B cell (primary cell): ENCODE data around the gene OS9. TPM values are rescaled to one million over a fixed set of nuclear protein-coding genes. Genes with fewer than 3 reads are reported as not detected.
A peak's percentile ranks its signal among the peaks of the same experiment; 100 is the strongest.

Experiments used
- ATAC-seq: fragments of 200-7000 bp; cut with Tn5 transposase; one replicate; pipeline ENCODE4 v1.10.0; 2021; ENCODE audit warnings: low read depth, mild to moderate bottlenecking, moderate number of reproducible peaks, moderate library complexity
- CTCF ChIA-PET: fragments of 350-600 bp; sonication (Branson Sonifier 250); formaldehyde crosslinking; loops from one replicate; lab custom pipeline; 2021; ENCODE audit warnings: antibody characterized with exemption, inconsistent platforms; lab: Charles Lee
- POLR2A ChIA-PET: fragments of 350-600 bp; sonication (Branson Sonifier 250); formaldehyde crosslinking; loops from one replicate; lab custom pipeline; 2021; ENCODE audit warnings: antibody characterized with exemption; lab: Charles Lee
- DNase-seq: peaks from one replicate; pipeline ENCODE4 v3.0.0; 2013
- H2AFZ ChIP-seq: 2 replicates; pipeline ENCODE4 v1.6.1; 2012; ENCODE audit warnings: mild to moderate bottlenecking, low read depth, low read length; ENCODE audit not compliant: insufficient read depth, poor library complexity, severe bottlenecking
- H3K27ac ChIP-seq, 2 donors: 1 replicate in 1 of 2; 2 replicates in 1 of 2; pipeline ENCODE4 v1.5.1; 2012 to 2013; ENCODE audit warnings: low read length in 2 of 2, mild to moderate bottlenecking in 2 of 2, moderate library complexity in 1 of 2
- H3K27me3 ChIP-seq, 4 experiments: fragments of 200-600 bp in 1 of 4; sonication (generic) in 1 of 4; replicated peaks in 1 of 4; 1 replicate in 2 of 4; 2 replicates in 2 of 4; pipeline versions ENCODE4 v1.6.1 to v1.7.0; 2013 to 2016; ENCODE audit warnings: low read length in 3 of 4, mild to moderate bottlenecking in 2 of 4, mixed read lengths in 1 of 4, moderate library complexity in 1 of 4; ENCODE audit not compliant: insufficient read depth in 4 of 4, control insufficient read depth in 3 of 4; ENCODE audit errors: control extremely low read depth in 1 of 4
- H3K36me3 ChIP-seq, 2 experiments: replicated peaks in 1 of 2; 1 replicate in 1 of 2; 2 replicates in 1 of 2; pipeline versions ENCODE4 v1.6.1 to v1.7.1; 2013; ENCODE audit warnings: low read length in 1 of 2; ENCODE audit not compliant: insufficient read depth in 2 of 2, control insufficient read depth in 1 of 2; ENCODE audit errors: control extremely low read depth in 1 of 2, extremely low read depth in 1 of 2
- H3K4me1 ChIP-seq, 2 donors: fragments of 200-600 bp in 1 of 2; sonication (generic) in 1 of 2; 1 replicate in 1 of 2; 2 replicates in 1 of 2; pipeline versions ENCODE4 v1.5.1 to v1.6.1; 2013 to 2017; ENCODE audit warnings: low read length in 2 of 2; ENCODE audit not compliant: control insufficient read depth in 2 of 2, insufficient read depth in 2 of 2
- H3K4me2 ChIP-seq: replicated peaks from 2 replicates; pipeline ENCODE3; 2012; ENCODE audit warnings: mild to moderate bottlenecking, low read depth, low read length; ENCODE audit not compliant: poor library complexity, severe bottlenecking
- H3K4me3 ChIP-seq, 5 experiments: fragments of 200-600 bp in 1 of 5; sonication (generic) in 1 of 5; 1 replicate in 3 of 5; 2 replicates in 2 of 5; pipeline versions ENCODE4 v1.5.1 to v1.7.0; 2011 to 2016; ENCODE audit warnings: low read length in 4 of 5, mild to moderate bottlenecking in 4 of 5, low read depth in 2 of 5, control low read depth in 1 of 5, moderate library complexity in 1 of 5; ENCODE audit not compliant: insufficient read depth in 1 of 5; ENCODE audit errors: control extremely low read depth in 1 of 5, extremely low read depth in 1 of 5
- H3K79me2 ChIP-seq: fragments of 200-600 bp; sonication (generic); one replicate; pipeline ENCODE4 v1.6.0; 2016; ENCODE audit warnings: low read length; ENCODE audit not compliant: control insufficient read depth, insufficient read depth
- H3K9ac ChIP-seq: fragments of 200-600 bp; sonication (generic); 2 replicates; pipeline ENCODE4 v1.6.1; 2017; ENCODE audit warnings: mild to moderate bottlenecking, low read length, moderate library complexity
- H3K9me3 ChIP-seq, 3 donors: one replicate each; pipeline versions ENCODE4 v1.6.1 to v1.7.1; 2013; ENCODE audit warnings: low read length in 2 of 3; ENCODE audit not compliant: control insufficient read depth in 2 of 3, insufficient read depth in 1 of 3; ENCODE audit errors: control extremely low read depth in 1 of 3
- H4K20me1 ChIP-seq: 2 replicates; pipeline ENCODE4 v1.6.0; 2012; ENCODE audit warnings: mild to moderate bottlenecking, low read length; ENCODE audit not compliant: insufficient read depth, control insufficient read depth, poor library complexity, severe bottlenecking
- H3K27ac Mint-ChIP-seq: one replicate; pipeline ENCODE4 v1.8.0; 2021; ENCODE audit warnings: mixed read lengths
- H3K27me3 Mint-ChIP-seq: one replicate; pipeline ENCODE4 v1.8.0; 2021; ENCODE audit warnings: mixed read lengths
- H3K4me1 Mint-ChIP-seq: one replicate; pipeline ENCODE4 v1.8.0; 2021; ENCODE audit warnings: mixed read lengths
- H3K4me3 Mint-ChIP-seq: one replicate; pipeline ENCODE4 v1.8.0; 2021; ENCODE audit warnings: mixed read lengths
- H3K9me3 Mint-ChIP-seq: one replicate; pipeline ENCODE4 v1.8.0; 2022; ENCODE audit warnings: mixed read lengths; ENCODE audit not compliant: insufficient read depth
- CTCF ChIP-seq: fragments of 200-600 bp; IDR thresholded peaks from one replicate; pipeline ENCODE4 v1.8.0; 2022; ENCODE audit warnings: antibody characterized with exemption, mild to moderate bottlenecking
- EZH2 ChIP-seq: IDR thresholded peaks from 2 replicates; pipeline ENCODE4 v1.6.1; 2012; ENCODE audit warnings: borderline replicate concordance, low read depth, mild to moderate bottlenecking, moderate library complexity, low read length; ENCODE audit not compliant: insufficient read depth, poor library complexity, severe bottlenecking
- WGBS: methylation state at CpG from one replicate; pipeline ENCODE4 v1.1.5; 2013; ENCODE audit warnings: missing lambda C conversion rate; ENCODE audit not compliant: insufficient coverage; 5-methylcytosine and 5-hydroxymethylcytosine counted together
- intact Hi-C: fragments of 100-400 bp; cut with micrococcal nuclease; formaldehyde crosslinking; loops from one replicate; pipeline ENCODE4 v1.10.0; 2022
- polyA plus RNA-seq: library from polyadenylated mRNA; depleted of rRNA; stranded (reverse); fragments of >200 nt; gene quantifications from 2 replicates; pipeline ENCODE4 v1.2.3, GENCODE V29; 2012
- total RNA-seq, 2 donors: library from RNA; stranded (reverse); fragments of 120-200 nt in 1 of 2; gene quantifications; 1 replicate in 1 of 2; 2 replicates in 1 of 2; pipeline versions ENCODE4 v1.2.3 to v1.2.4, GENCODE V29; 2013 to 2022

The OS9 gene
- total and polyA plus RNA-seq, 2 donors (not counting 1 experiment from before 2014, with no cell fraction given): 182 to 234 TPM

GRCh38 chr12:57741413-57741789, 47.5 kb downstream of the OS9 start:
- Mint-ChIP-seq H3K9me3 (no peaks in the 10 kb centered on the region), H3K4me3 (peak overlapping the region; percentile 84), H3K4me1 (peaks cover 57% of the 10 kb centered on the region), H3K27ac (peak overlapping the region; percentile 83), H3K27me3 (no peaks in the 10 kb centered on the region)
- Histone ChIP-seq H3K4me1 (peaks cover 43 to 62% of the 10 kb centered on the region in 2 donors), H2AFZ (peak overlapping the region; percentile 65), H4K20me1 (peaks cover 44% of the 10 kb centered on the region), H3K4me3 (peak overlapping the region; percentile 43 to 79 (median 62)), H3K4me2 (peak overlapping the region; percentile 71), H3K79me2 (peaks cover 78% of the 10 kb centered on the region), H3K9ac (peak overlapping the region; percentile 60), H3K9me3 (no peaks in the 10 kb centered on the region), H3K27ac (peak overlapping the region; percentile 45 to 70), H3K36me3 (peaks cover 0 to 24% of the 10 kb centered on the region in 2 experiments), H3K27me3 (no peaks in the 10 kb centered on the region)
- intact Hi-C loops: loop anchor here (5.0 kb wide), 2 partner anchors 41 to 109 kb away; partner anchors contain the start of genes B4GALNT1 and TSFM
- 10% methylated on average over 1 of the region's 1 CpG for WGBS
- TF ChIP-seq CTCF: no peak
- no peak for TF ChIP-seq EZH2
- ATAC-seq (no peak), DNase-seq (no peak)
- POLR2A ChIA-PET: interaction anchor here (0.6 to 1.5 kb wide), 4 partner anchors 9 to 301 kb away, joined by 3 to 5 read pairs (median 3); no protein-coding TSS in a partner anchor
- CTCF ChIA-PET: interaction anchor here (0.7 to 4.0 kb wide), 13 partner anchors 11 to 158 kb away, joined by 3 to 21 read pairs (median 6); partner anchors contain the start of genes B4GALNT1, CDK4, CYP27B1 and EEF1AKMT3
